OCI-LY3 (cell line): ENCODE measurements around the gene NBEA.

Experiments
- H2AFZ ChIP-seq: fragments of 200-600, 300-600 bp; shearing (Covaris generic); 2 replicates; pipeline ENCODE4 v1.6.0; 2014; ENCODE audit warnings: antibody characterized with exemption, low read depth, low read length
- H3K27ac ChIP-seq: fragments of 200-600, 300-600 bp; sonication (generic); 2 replicates; pipeline ENCODE4 v1.5.1; 2014; ENCODE audit warnings: mild to moderate bottlenecking, low read length, moderate library complexity, mixed read lengths
- H3K27me3 ChIP-seq: fragments of 200-600, 300-600 bp; sonication (generic); 2 replicates; pipeline ENCODE4 v1.6.1; 2014; ENCODE audit warnings: low read depth, low read length, mixed read lengths
- H3K36me3 ChIP-seq: fragments of 200-600, 300-600 bp; sonication (generic); replicated peaks from 2 replicates; pipeline ENCODE3; 2014; ENCODE audit warnings: low read depth, low read length, mixed read lengths
- H3K4me1 ChIP-seq: fragments of 300-600, 200-600 bp; sonication (generic); 2 replicates; pipeline ENCODE4 v1.6.1; 2014; ENCODE audit warnings: low read length, mixed read lengths
- H3K4me2 ChIP-seq: fragments of 200-600, 300-600 bp; sonication (generic); 2 replicates; pipeline ENCODE4 v1.6.1; 2014; ENCODE audit warnings: low read length, mixed read lengths
- H3K4me3 ChIP-seq: fragments of 300-600, 200-600 bp; sonication (generic); 2 replicates; pipeline ENCODE4 v1.5.1; 2014; ENCODE audit warnings: antibody characterized with exemption, mild to moderate bottlenecking, low read length, moderate library complexity
- H3K79me2 ChIP-seq: fragments of 300-600, 200-600 bp; shearing (Covaris generic); 2 replicates; pipeline ENCODE4 v1.6.1; 2014; ENCODE audit warnings: mild to moderate bottlenecking, low read length, mixed read lengths
- H3K9ac ChIP-seq: fragments of 300-600, 200-600 bp; shearing (Covaris generic); 2 replicates; pipeline ENCODE4 v1.6.0; 2014; ENCODE audit warnings: mild to moderate bottlenecking, low read length, moderate library complexity
- H3K9me3 ChIP-seq: fragments of 200-600, 300-600 bp; shearing (Covaris generic); 2 replicates; pipeline ENCODE4 v1.6.1; 2014; ENCODE audit warnings: low read length, mixed read lengths; ENCODE audit not compliant: insufficient read depth
- H4K20me1 ChIP-seq: fragments of 200-600, 300-600 bp; sonication (generic); 2 replicates; pipeline ENCODE4 v1.6.1; 2016; ENCODE audit warnings: low read length, mixed read lengths; ENCODE audit not compliant: insufficient read depth
- EZH2phosphoT487 ChIP-seq: fragments of 200-600 bp; shearing (Covaris generic); IDR thresholded peaks from 2 replicates; pipeline ENCODE4 v1.6.1; 2018; ENCODE audit warnings: antibody characterized with exemption, mixed run types, low read depth
- TF ChIP-seq, protein P1 (sequence below): fragments of 200-600, 300-600 bp; sonication (generic); IDR thresholded peaks from 2 replicates; pipeline ENCODE4 v1.5.1; 2014; ENCODE audit warnings: antibody characterized with exemption, low read length, low read depth

Gene NBEA

GRCh38 chr13:35480346-35480745, 538.3 kb downstream of the NBEA start:
- Histone ChIP-seq H3K4me2 (no peak overlapping the region), H3K27me3 (0 out of 2 replicates have a peak, but pooled peaks cover 3% of the 10 kb centered on the region), H4K20me1 (no peaks in the 10 kb centered on the region), H3K36me3 (no peaks in the 10 kb centered on the region), H3K9me3 (no peaks in the 10 kb centered on the region), H3K79me2 (no peaks in the 10 kb centered on the region), H2AFZ (no peak overlapping the region), H3K9ac (no peak overlapping the region), H3K4me3 (no peak overlapping the region), H3K27ac (no peak overlapping the region), H3K4me1 (peaks cover 5% of the 10 kb centered on the region; the same call in 1 of the 2 replicates)
- no peak for TF ChIP-seq EZH2phosphoT487
- TF ChIP-seq, protein P1, sequence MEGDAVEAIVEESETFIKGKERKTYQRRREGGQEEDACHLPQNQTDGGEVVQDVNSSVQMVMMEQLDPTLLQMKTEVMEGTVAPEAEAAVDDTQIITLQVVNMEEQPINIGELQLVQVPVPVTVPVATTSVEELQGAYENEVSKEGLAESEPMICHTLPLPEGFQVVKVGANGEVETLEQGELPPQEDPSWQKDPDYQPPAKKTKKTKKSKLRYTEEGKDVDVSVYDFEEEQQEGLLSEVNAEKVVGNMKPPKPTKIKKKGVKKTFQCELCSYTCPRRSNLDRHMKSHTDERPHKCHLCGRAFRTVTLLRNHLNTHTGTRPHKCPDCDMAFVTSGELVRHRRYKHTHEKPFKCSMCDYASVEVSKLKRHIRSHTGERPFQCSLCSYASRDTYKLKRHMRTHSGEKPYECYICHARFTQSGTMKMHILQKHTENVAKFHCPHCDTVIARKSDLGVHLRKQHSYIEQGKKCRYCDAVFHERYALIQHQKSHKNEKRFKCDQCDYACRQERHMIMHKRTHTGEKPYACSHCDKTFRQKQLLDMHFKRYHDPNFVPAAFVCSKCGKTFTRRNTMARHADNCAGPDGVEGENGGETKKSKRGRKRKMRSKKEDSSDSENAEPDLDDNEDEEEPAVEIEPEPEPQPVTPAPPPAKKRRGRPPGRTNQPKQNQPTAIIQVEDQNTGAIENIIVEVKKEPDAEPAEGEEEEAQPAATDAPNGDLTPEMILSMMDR: no peak

DNA sequence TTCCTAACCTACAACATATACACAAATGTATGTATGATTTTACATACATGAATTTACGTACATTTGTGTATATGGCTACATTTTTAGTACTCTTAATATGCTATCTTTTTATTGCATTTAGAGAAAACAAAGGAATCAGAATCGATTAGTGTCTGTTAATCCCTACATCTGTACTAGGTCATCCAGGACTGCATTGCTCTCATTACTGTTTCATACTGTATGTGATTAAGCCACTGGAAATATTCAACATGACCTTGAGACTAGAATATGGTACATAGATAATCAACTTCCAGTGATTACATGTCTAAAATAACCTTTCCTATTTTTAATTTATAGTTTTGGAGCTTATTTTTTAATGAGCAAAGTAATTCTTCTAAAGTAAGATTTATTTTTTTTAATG, 539.7 kb downstream of the NBEA start:
- H3K27me3 ChIP-seq: 0 out of 2 replicates have a peak, but pooled peaks cover 2% of the 10 kb centered on the region
- no peak overlapping the region for H3K27ac ChIP-seq
- no peak overlapping the region for H2AFZ ChIP-seq
- peaks cover 5% of the 10 kb centered on the region; the same call in 1 of the 2 replicates for H3K4me1 ChIP-seq
- no peaks in the 10 kb centered on the region for H4K20me1 ChIP-seq
- no peak overlapping the region for H3K4me3 ChIP-seq
- H3K79me2 ChIP-seq: no peaks in the 10 kb centered on the region
- H3K4me2 ChIP-seq: no peak overlapping the region
- no peaks in the 10 kb centered on the region for H3K9me3 ChIP-seq
- H3K9ac ChIP-seq: no peak overlapping the region
- TF ChIP-seq, protein P1: no peak
- no peak for TF ChIP-seq EZH2phosphoT487
- no peaks in the 10 kb centered on the region for H3K36me3 ChIP-seq

DNA sequence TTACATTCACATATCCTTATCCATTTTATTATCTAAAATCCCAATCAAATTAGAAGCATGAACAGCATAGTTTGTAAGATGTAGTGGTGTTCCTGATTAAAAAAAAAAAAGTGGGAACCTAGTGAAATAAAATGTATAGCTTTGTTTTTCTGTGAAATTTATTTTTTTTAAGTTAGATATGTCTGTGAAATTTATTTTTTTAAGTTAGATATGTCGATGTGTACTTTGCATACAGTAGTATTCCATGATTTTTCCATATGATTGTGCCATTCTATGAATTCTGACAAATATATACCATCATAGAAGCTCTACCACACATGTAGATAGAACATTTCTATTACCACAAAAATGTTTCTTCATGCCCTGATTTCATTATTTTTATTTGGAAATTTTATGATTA, 540.5 kb downstream of the NBEA start:
- no peaks in the 10 kb centered on the region for H3K36me3 ChIP-seq
- no peaks in the 10 kb centered on the region for H3K79me2 ChIP-seq
- no peak overlapping the region for H3K27ac ChIP-seq
- no peaks in the 10 kb centered on the region for H4K20me1 ChIP-seq
- no peaks in the 10 kb centered on the region for H3K27me3 ChIP-seq
- TF ChIP-seq EZH2phosphoT487: no peak
- TF ChIP-seq, protein P1: no peak
- H3K4me3 ChIP-seq: no peak overlapping the region
- no peak overlapping the region for H2AFZ ChIP-seq
- peaks cover 5% of the 10 kb centered on the region; the same call in 1 of the 2 replicates for H3K4me1 ChIP-seq
- H3K4me2 ChIP-seq: no peak overlapping the region
- no peak overlapping the region for H3K9ac ChIP-seq
- no peaks in the 10 kb centered on the region for H3K9me3 ChIP-seq

- H3K4me3 ChIP-seq: no peak overlapping the region
- no peaks in the 10 kb centered on the region for H3K27me3 ChIP-seq
- H3K36me3 ChIP-seq: no peaks in the 10 kb centered on the region
- H3K79me2 ChIP-seq: no peaks in the 10 kb centered on the region
- H3K9ac ChIP-seq: no peak overlapping the region
- no peaks in the 10 kb centered on the region for H3K9me3 ChIP-seq
- no peak overlapping the region for H3K27ac ChIP-seq
- TF ChIP-seq EZH2phosphoT487: no peak
- TF ChIP-seq, protein P1: no peak
- no peaks in the 10 kb centered on the region for H4K20me1 ChIP-seq
- no peak overlapping the region for H2AFZ ChIP-seq
- peaks cover 5% of the 10 kb centered on the region; the same call in 1 of the 2 replicates for H3K4me1 ChIP-seq
- H3K4me2 ChIP-seq: no peak overlapping the region
These were observed 541.7 kb downstream of the NBEA start for GRCh38 chr13:35483761-35484160.
